Brain microvascular endothelial cell (primary cell): ENCODE results near the gene CCDC66.

Experiments
- DNase-seq: peaks from one replicate; pipeline ENCODE4 v3.0.0-alpha.2; 2020
- H3K27ac ChIP-seq: fragments of 250-450 bp; sonication (Bioruptor Pico); 2 replicates; pipeline ENCODE4 v1.5.1; 2020; ENCODE audit warnings: mild to moderate bottlenecking, moderate library complexity
- H3K27me3 ChIP-seq: fragments of 250-450 bp; sonication (Bioruptor Pico); replicated peaks from 2 replicates; pipeline ENCODE4 v1.5.1; 2020; ENCODE audit warnings: mild to moderate bottlenecking
- H3K36me3 ChIP-seq: fragments of 250-450 bp; sonication (Bioruptor Pico); replicated peaks from 2 replicates; pipeline ENCODE4 v1.5.1; 2020; ENCODE audit warnings: mild to moderate bottlenecking
- H3K4me3 ChIP-seq: 2 replicates; pipeline ENCODE4 v1.5.1; 2011; ENCODE audit warnings: low read depth, mild to moderate bottlenecking, control low read depth, low read length, moderate library complexity
- in situ Hi-C: cut with HindIII; loops from 2 replicates; pipeline ENCODE4 v1.10.0; 2017; ENCODE audit warnings: low sequenced_read_pairs, low pct_ligation_motif_present
- TF ChIP-seq, protein P1 (sequence below): IDR thresholded peaks from 2 replicates; pipeline ENCODE4 v1.5.1; 2011; ENCODE audit warnings: low read depth, mild to moderate bottlenecking, moderate library complexity, low read length, control low read depth, inconsistent platforms; ENCODE audit errors: missing control alignments

The CCDC66 gene

DNA sequence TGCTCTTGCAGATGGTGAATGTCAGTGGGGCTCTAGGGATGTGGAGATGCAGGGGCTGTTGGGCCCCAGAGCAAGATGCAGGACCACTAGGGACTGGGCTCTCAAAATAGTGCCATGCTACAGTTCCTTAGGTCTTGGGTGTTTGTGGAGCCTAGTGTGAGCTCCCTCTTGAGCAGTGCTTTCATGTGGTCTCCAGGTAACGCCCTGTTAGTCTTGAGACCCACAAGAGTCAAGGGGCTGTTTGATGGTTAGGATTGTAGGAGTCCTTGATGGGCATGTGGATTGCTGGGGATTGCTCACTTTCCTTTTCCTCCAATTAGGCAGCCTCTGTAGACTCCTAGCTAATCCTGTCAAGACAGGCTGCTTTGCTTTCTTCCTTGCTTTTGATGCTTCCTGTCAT, 56.0 kb downstream of the CCDC66 start:
- in situ Hi-C loops: no loop called here
- TF ChIP-seq, protein P1, sequence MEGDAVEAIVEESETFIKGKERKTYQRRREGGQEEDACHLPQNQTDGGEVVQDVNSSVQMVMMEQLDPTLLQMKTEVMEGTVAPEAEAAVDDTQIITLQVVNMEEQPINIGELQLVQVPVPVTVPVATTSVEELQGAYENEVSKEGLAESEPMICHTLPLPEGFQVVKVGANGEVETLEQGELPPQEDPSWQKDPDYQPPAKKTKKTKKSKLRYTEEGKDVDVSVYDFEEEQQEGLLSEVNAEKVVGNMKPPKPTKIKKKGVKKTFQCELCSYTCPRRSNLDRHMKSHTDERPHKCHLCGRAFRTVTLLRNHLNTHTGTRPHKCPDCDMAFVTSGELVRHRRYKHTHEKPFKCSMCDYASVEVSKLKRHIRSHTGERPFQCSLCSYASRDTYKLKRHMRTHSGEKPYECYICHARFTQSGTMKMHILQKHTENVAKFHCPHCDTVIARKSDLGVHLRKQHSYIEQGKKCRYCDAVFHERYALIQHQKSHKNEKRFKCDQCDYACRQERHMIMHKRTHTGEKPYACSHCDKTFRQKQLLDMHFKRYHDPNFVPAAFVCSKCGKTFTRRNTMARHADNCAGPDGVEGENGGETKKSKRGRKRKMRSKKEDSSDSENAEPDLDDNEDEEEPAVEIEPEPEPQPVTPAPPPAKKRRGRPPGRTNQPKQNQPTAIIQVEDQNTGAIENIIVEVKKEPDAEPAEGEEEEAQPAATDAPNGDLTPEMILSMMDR: no peak

DNA sequence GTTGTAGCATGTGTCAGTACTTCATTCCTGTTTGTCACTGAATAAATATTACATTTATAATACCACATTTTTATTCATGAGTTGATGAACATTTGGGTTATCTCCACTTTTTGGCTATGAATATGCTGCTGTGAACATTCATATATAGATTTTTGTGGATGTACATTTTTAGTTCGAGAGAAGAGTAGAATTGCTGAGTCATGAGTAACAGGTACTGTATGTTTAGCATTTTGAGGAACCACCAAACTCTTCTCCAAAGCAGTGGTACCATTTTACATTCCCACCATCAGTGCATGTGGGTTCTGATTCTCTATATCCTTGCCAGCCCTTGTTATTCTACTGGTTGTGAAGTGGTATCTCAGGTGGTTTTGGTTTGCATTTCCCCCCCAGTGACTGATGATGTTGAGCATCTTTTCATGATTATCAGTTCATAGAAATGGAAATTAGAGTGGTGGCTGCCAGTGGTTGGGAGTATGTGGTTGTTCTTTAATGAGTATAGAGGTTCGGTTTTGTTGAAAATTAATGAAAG, 59.6 kb downstream of the CCDC66 start:
- TF ChIP-seq, protein P1: no peak
- in situ Hi-C loops: no loop called here
- no peak for DNase-seq
- H3K27ac ChIP-seq: no peak overlapping the region
- H3K36me3 ChIP-seq: peaks cover 26% of the 10 kb centered on the region
- no peaks in the 10 kb centered on the region for H3K27me3 ChIP-seq
- no peak overlapping the region for H3K4me3 ChIP-seq

More for the DNA sequence above, 56.0 kb downstream of the CCDC66 start:
- no peak overlapping the region for H3K27ac ChIP-seq
- H3K36me3 ChIP-seq: peaks cover 18% of the 10 kb centered on the region
- no peak for DNase-seq
- no peaks in the 10 kb centered on the region for H3K27me3 ChIP-seq
- no peak overlapping the region for H3K4me3 ChIP-seq

DNA sequence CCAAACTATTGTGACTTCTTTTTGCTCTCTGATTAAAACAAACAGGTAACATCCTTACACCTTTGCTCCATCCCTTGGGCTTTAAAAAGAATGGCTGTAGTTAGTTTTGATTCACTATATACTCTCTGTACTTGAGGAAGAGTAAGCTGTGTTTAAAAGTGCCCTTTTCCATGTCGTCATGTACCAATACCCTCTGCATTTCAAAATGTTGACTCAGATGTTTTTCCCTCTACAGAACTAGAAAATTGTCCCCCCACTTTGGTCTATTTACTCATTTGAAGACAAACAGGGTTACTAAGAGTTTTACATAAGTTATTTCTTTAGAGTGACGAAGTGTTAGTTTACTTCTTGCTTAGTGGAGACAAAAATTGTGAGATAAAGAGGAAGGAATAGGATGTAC, 63.4 kb downstream of the CCDC66 start:
- no peak overlapping the region for H3K4me3 ChIP-seq
- TF ChIP-seq, protein P1: no peak
- H3K36me3 ChIP-seq: peaks cover 32% of the 10 kb centered on the region
- DNase-seq: no peak
- H3K27me3 ChIP-seq: no peaks in the 10 kb centered on the region
- in situ Hi-C loops: no loop called here
- H3K27ac ChIP-seq: no peak overlapping the region

DNA sequence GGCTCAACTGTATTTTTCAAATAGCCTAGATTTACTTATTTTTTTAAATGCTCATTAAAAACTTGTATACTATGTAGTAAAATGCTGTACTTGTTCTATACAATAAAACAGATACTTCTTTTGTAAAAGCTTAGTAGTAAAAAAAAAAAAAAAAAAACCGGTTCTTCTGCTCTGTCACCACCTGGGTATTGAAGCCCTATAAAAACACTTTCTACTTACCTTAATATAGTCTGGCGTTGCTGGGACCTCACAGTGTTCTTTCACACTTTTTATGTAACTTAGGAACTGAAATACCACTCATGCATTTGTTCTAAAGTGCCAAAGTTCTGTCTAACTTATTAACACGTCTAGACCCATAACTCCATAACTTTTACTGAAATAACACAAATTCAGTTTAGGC, 64.7 kb downstream of the CCDC66 start:
- Histone ChIP-seq H3K27me3 (no peaks in the 10 kb centered on the region), H3K4me3 (no peak overlapping the region), H3K27ac (no peak overlapping the region), H3K36me3 (peaks cover 30% of the 10 kb centered on the region)
- no peak for DNase-seq
- TF ChIP-seq, protein P1: no peak
- in situ Hi-C loops: no loop called here

DNA sequence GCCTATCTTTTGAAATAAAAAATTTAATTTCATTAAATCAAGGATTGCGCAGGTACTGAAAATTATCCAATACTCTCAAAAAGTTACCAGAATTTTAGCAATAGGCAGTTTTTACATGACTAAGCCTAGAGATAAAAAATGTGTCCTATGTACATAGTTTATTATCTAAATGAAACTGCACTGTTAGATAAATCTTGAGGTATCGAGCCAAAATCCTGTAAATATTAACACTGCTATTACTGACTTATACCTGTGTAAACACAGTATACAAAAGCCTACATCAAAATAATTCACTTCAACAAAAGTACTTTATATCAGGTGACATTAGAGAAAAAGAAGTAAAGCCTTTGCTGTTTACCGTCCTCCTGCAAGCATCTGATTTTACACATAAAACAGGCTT, 65.4 kb downstream of the CCDC66 start:
- TF ChIP-seq, protein P1: no peak
- Histone ChIP-seq H3K27ac (no peak overlapping the region), H3K4me3 (no peak overlapping the region), H3K27me3 (no peaks in the 10 kb centered on the region), H3K36me3 (peaks cover 25% of the 10 kb centered on the region)
- DNase-seq: no peak
- in situ Hi-C loops: no loop called here

DNA sequence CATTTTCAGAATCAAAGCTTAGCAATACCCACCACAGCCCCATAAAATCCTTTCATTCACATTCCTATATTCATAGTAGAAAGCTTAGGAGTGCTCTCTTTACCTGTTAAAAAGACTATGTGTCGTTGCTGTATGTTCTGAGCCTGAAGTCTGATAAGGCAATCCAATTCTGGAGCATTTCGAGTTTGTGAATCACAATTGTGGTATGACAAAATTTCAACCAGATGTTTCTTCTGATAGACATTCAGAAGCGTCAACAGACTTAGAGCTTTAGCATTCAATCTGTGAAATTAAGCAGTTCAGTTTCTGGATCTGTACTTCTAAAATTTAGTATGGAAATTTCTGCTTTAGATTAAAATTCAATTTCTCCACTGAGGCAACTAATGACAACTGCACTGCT, 67.8 kb downstream of the CCDC66 start:
- DNase-seq: peak; percentile 39
- H3K27me3 ChIP-seq: no peaks in the 10 kb centered on the region
- TF ChIP-seq, protein P1: no peak
- in situ Hi-C loops: no loop called here
- no peak overlapping the region for H3K4me3 ChIP-seq
- H3K36me3 ChIP-seq: peaks cover 24% of the 10 kb centered on the region
- H3K27ac ChIP-seq: no peak overlapping the region
